H1 (cell line): ENCODE results near the gene RBP5. TPM values are rescaled to one million over a fixed set of nuclear protein-coding genes. Genes with fewer than 3 reads are reported as not detected.
A peak's percentile ranks its signal among the peaks of the same experiment; 100 is the strongest.

Experiments
- CTCF ChIA-PET: fragments of 300-600 bp; sonication (Branson Sonifier 250); formaldehyde crosslinking; loops from one replicate; lab custom pipeline; 2021; ENCODE audit not compliant: partially characterized antibody; lab: Charles Lee
- POLR2A ChIA-PET: fragments of 300-600 bp; sonication (Branson Sonifier 250); formaldehyde crosslinking; loops from one replicate; lab custom pipeline; 2021; ENCODE audit warnings: inconsistent platforms; ENCODE audit not compliant: partially characterized antibody; lab: Charles Lee
- DNase-seq, 2 experiments: peaks; one replicate each; pipeline versions ENCODE4 v3.0.0 to v3.0.0-alpha.2; 2010 to 2022; ENCODE audit warnings: low spot score in 2 of 2, low read depth in 1 of 2, mixed read lengths in 1 of 2
- FAIRE-seq: peaks from 2 replicates; lab custom pipeline; 2011; peaks lifted over from hg19 to GRCh38; lab: Jason Lieb, UNC
- H2AFZ ChIP-seq: 2 replicates; pipeline ENCODE4 v1.8.1; 2012; ENCODE audit warnings: low read length, inconsistent platforms
- H2AK5ac ChIP-seq: 2 replicates; pipeline ENCODE4 v1.6.1; 2013; ENCODE audit warnings: low read depth, low read length
- H2BK120ac ChIP-seq: replicated peaks from 2 replicates; pipeline ENCODE3; 2013; ENCODE audit warnings: low read depth, low read length, inconsistent platforms
- H2BK12ac ChIP-seq: 2 replicates; pipeline ENCODE4 v1.6.1; 2013; ENCODE audit warnings: low read depth, low read length
- H2BK15ac ChIP-seq: 2 replicates; pipeline ENCODE4 v1.6.1; 2013; ENCODE audit warnings: low read length
- H2BK20ac ChIP-seq: 2 replicates; pipeline ENCODE4 v1.6.1; 2013; ENCODE audit warnings: low read length
- H2BK5ac ChIP-seq: 2 replicates; pipeline ENCODE4 v1.6.1; 2013; ENCODE audit warnings: low read depth, low read length
- H3K14ac ChIP-seq: 2 replicates; pipeline ENCODE4 v1.6.1; 2013; ENCODE audit warnings: inconsistent platforms; ENCODE audit not compliant: insufficient read length
- H3K18ac ChIP-seq: 2 replicates; pipeline ENCODE4 v1.6.1; 2013; ENCODE audit warnings: low read length; ENCODE audit errors: extremely low read depth
- H3K23ac ChIP-seq: 2 replicates; pipeline ENCODE4 v1.6.1; 2013; ENCODE audit warnings: inconsistent platforms; ENCODE audit not compliant: insufficient read length
- H3K23me2 ChIP-seq: 2 replicates; pipeline ENCODE4 v1.6.1; 2013; ENCODE audit warnings: low read depth, low read length
- H3K27ac ChIP-seq: 2 replicates; pipeline ENCODE4 v1.6.1; 2011; ENCODE audit warnings: low read depth, low read length, inconsistent platforms
- H3K27me3 ChIP-seq, 4 experiments: replicated peaks in 1 of 4; 1 replicate in 1 of 4; 2 replicates in 3 of 4; pipeline versions ENCODE4 v1.6.1 to v1.8.1; 2011 to 2013; ENCODE audit warnings: low read length in 3 of 4, mild to moderate bottlenecking in 3 of 4, inconsistent platforms in 2 of 4, mixed read lengths in 2 of 4, moderate library complexity in 1 of 4; ENCODE audit not compliant: control insufficient read depth in 3 of 4, insufficient read depth in 3 of 4; ENCODE audit errors: extremely low read depth in 1 of 4
- H3K36me3 ChIP-seq, 4 experiments: 2 replicates each; pipeline versions ENCODE4 v1.6.1 to v1.8.1; 2011 to 2013; ENCODE audit warnings: mild to moderate bottlenecking in 4 of 4, low read length in 3 of 4, moderate library complexity in 2 of 4, control low read depth in 1 of 4, inconsistent platforms in 1 of 4; ENCODE audit not compliant: insufficient read depth in 4 of 4, control insufficient read depth in 2 of 4
- H3K4ac ChIP-seq: replicated peaks from 2 replicates; pipeline ENCODE3; 2013; ENCODE audit warnings: low read length, low read depth, mixed read lengths, inconsistent platforms; ENCODE audit not compliant: insufficient read length
- H3K4me1 ChIP-seq, 4 experiments: replicated peaks in 1 of 4; 1 replicate in 1 of 4; 2 replicates in 3 of 4; pipeline versions ENCODE4 v1.6.1 to v1.8.1; 2011 to 2013; ENCODE audit warnings: low read length in 3 of 4, inconsistent platforms in 2 of 4, mixed read lengths in 1 of 4; ENCODE audit not compliant: insufficient read depth in 4 of 4, control insufficient read depth in 3 of 4
- H3K4me2 ChIP-seq, 2 experiments: 2 replicates each; pipeline versions ENCODE4 v1.6.1 to v1.8.1; 2011 to 2013; ENCODE audit warnings: low read depth in 2 of 2, low read length in 2 of 2, control low read depth in 1 of 2, inconsistent platforms in 1 of 2, mild to moderate bottlenecking in 1 of 2; ENCODE audit not compliant: insufficient read depth in 1 of 2
- H3K4me3 ChIP-seq, 4 experiments: fragments of 200-600, 300-600 bp in 1 of 4; sonication (generic), shearing (Covaris generic), sonication (Bioruptor Twin) in 1 of 4; 2 replicates each; pipeline versions ENCODE4 v1.5.1 to v1.8.1; 2011 to 2016; ENCODE audit warnings: low read length in 4 of 4, low read depth in 3 of 4, control low read depth in 2 of 4, inconsistent platforms in 2 of 4, mild to moderate bottlenecking in 2 of 4, mixed read lengths in 1 of 4, moderate library complexity in 1 of 4; ENCODE audit not compliant: insufficient read depth in 2 of 4; ENCODE audit errors: extremely low read depth in 1 of 4
- H3K56ac ChIP-seq: replicated peaks from 2 replicates; pipeline ENCODE3; 2013; ENCODE audit warnings: low read depth, mild to moderate bottlenecking, mixed read lengths, low read length, inconsistent platforms; ENCODE audit not compliant: insufficient read length
- H3K79me1 ChIP-seq: 2 replicates; pipeline ENCODE4 v1.6.1; 2013; ENCODE audit warnings: low read depth, low read length, control low read depth
- H3K79me2 ChIP-seq, 2 experiments: 2 replicates each; pipeline versions ENCODE4 v1.6.1 to v1.8.1; 2012 to 2013; ENCODE audit warnings: low read length in 2 of 2, mild to moderate bottlenecking in 2 of 2, inconsistent platforms in 1 of 2; ENCODE audit not compliant: insufficient read depth in 2 of 2, control insufficient read depth in 1 of 2
- H3K9ac ChIP-seq, 4 experiments: replicated peaks in 1 of 4; 1 replicate in 1 of 4; 2 replicates in 3 of 4; pipeline versions ENCODE4 v1.6.1 to v1.8.1; 2011 to 2013; ENCODE audit warnings: low read depth in 3 of 4, low read length in 3 of 4, control low read depth in 2 of 4, mild to moderate bottlenecking in 2 of 4, moderate library complexity in 2 of 4, inconsistent platforms in 1 of 4; ENCODE audit errors: extremely low read depth in 1 of 4
- H3K9me3 ChIP-seq, 2 experiments: 2 replicates each; pipeline versions ENCODE4 v1.6.1 to v1.8.1; 2012 to 2013; ENCODE audit warnings: mild to moderate bottlenecking in 2 of 2, moderate library complexity in 2 of 2, control low read depth in 1 of 2, inconsistent platforms in 1 of 2, low read depth in 1 of 2, low read length in 1 of 2, mixed read lengths in 1 of 2; ENCODE audit not compliant: insufficient read depth in 2 of 2
- H4K20me1 ChIP-seq, 2 experiments: replicated peaks in 1 of 2; 2 replicates each; pipeline versions ENCODE3 to v1.8.1; 2011 to 2013; ENCODE audit warnings: inconsistent platforms in 2 of 2, low read length in 2 of 2, mild to moderate bottlenecking in 1 of 2; ENCODE audit not compliant: insufficient read depth in 2 of 2, control insufficient read depth in 1 of 2
- H4K5ac ChIP-seq: 2 replicates; pipeline ENCODE4 v1.6.1; 2013; ENCODE audit warnings: low read length, low read depth, mixed read lengths, inconsistent platforms; ENCODE audit not compliant: insufficient read length
- H4K8ac ChIP-seq: 2 replicates; pipeline ENCODE4 v1.8.0; 2013; ENCODE audit warnings: mild to moderate bottlenecking, moderate library complexity, low read length, inconsistent platforms; ENCODE audit not compliant: insufficient read depth; ENCODE audit errors: extremely low read depth
- H4K91ac ChIP-seq: replicated peaks from 2 replicates; pipeline ENCODE3; 2013; ENCODE audit warnings: low read length, mixed read lengths, inconsistent platforms; ENCODE audit not compliant: insufficient read length
- BRCA1 ChIP-seq: IDR thresholded peaks from 2 replicates; pipeline ENCODE4 v1.6.1; 2012; ENCODE audit warnings: low read depth, low read length, improper control_type of control experiment
- CREB1 ChIP-seq: IDR thresholded peaks from 2 replicates; pipeline ENCODE4 v1.6.1; 2012; ENCODE audit warnings: inconsistent platforms
- CTBP2 ChIP-seq: IDR thresholded peaks from 2 replicates; pipeline ENCODE4 v1.7.0; 2011; ENCODE audit warnings: borderline replicate concordance, mild to moderate bottlenecking, moderate library complexity, mixed read lengths, low read length; ENCODE audit not compliant: insufficient read depth, insufficient read length
- EZH2 ChIP-seq: fragments of 200-600 bp; sonication (generic); IDR thresholded peaks from 2 replicates; pipeline ENCODE4 v1.7.1; 2012; ENCODE audit warnings: low read depth, mild to moderate bottlenecking, moderate library complexity, low read length, inconsistent platforms; ENCODE audit not compliant: severe bottlenecking
- PHF8 ChIP-seq: fragments of 200-600 bp; sonication (generic); conservative IDR thresholded peaks from 2 replicates; pipeline ENCODE4 v1.7.1; 2012; ENCODE audit warnings: low read depth, mild to moderate bottlenecking, inconsistent platforms, low read length, moderate library complexity
- POLR2A ChIP-seq, 2 experiments: IDR thresholded peaks; 1 replicate in 1 of 2; 2 replicates in 1 of 2; pipeline ENCODE4 v1.6.1; 2011; ENCODE audit warnings: low read depth in 2 of 2, low read length in 2 of 2, mild to moderate bottlenecking in 2 of 2; ENCODE audit errors: control extremely low read depth in 1 of 2
- RBBP5 ChIP-seq: IDR thresholded peaks from 2 replicates; pipeline ENCODE4 v1.7.1; 2012; ENCODE audit warnings: low read depth, mild to moderate bottlenecking, inconsistent platforms, low read length, moderate library complexity, borderline replicate concordance
- SAP30 ChIP-seq: fragments of 300-600 bp; sonication (generic); IDR thresholded peaks from 2 replicates; pipeline ENCODE4 v1.7.1; 2012; ENCODE audit warnings: low read length, moderate library complexity, mild to moderate bottlenecking, inconsistent platforms; ENCODE audit not compliant: insufficient read depth, insufficient replicate concordance
- SIN3A ChIP-seq, 2 experiments: IDR thresholded peaks in 1 of 2; conservative IDR thresholded peaks in 1 of 2; 2 replicates each; pipeline ENCODE4 v1.6.1; 2011 to 2012; ENCODE audit warnings: low read length in 2 of 2, improper control_type of control experiment in 1 of 2, low read depth in 1 of 2, mild to moderate bottlenecking in 1 of 2
- TAF1 ChIP-seq: IDR thresholded peaks from 2 replicates; pipeline ENCODE4 v1.6.1; 2011; ENCODE audit warnings: mild to moderate bottlenecking, low read depth, low read length
- TEAD4 ChIP-seq: IDR thresholded peaks from 2 replicates; pipeline ENCODE4 v1.6.1; 2012; ENCODE audit warnings: low read depth, low read length, inconsistent platforms, mixed read lengths
- WGBS, 2 experiments: shearing (Covaris generic) in 1 of 2; methylation state at CpG; one replicate each; pipeline versions ENCODE4 v1.1.6 to v1.1.7; 2013 to 2015; ENCODE audit warnings: low lambda C conversion rate in 2 of 2, mixed read lengths in 2 of 2, inconsistent platforms in 1 of 2, low coverage in 1 of 2, missing lambda C conversion rate in 1 of 2; ENCODE audit not compliant: insufficient replicate concordance in 2 of 2, insufficient coverage in 1 of 2, insufficient read length in 1 of 2; ENCODE audit errors: extremely low coverage in 1 of 2, missing lambda C conversion rate in 1 of 2; 5-methylcytosine and 5-hydroxymethylcytosine counted together
- polyA plus RNA-seq, 7 experiments: library from polyadenylated mRNA; depleted of rRNA in 3 of 7; stranded (reverse) in 5 of 7; unstranded in 2 of 7; fragments of >200 nt in 5 of 7; fragments of 200-250 nt in 2 of 7; gene quantifications; 1 replicate in 5 of 7; 2 replicates in 1 of 7; 4 replicates in 1 of 7; pipeline versions ENCODE4 v1.2.1 to v1.2.3, GENCODE V29; 2011 to 2013; ENCODE audit warnings: missing spikeins in 2 of 7, mixed read lengths in 2 of 7
- total RNA-seq: library from RNA; stranded (reverse); fragmentation: NEBNext Ultra II Directional; extraction: Animal tissue kit (Norgen Biotek cat#: 25700); gene quantifications from 2 replicates; pipeline ENCODE4 v1.2.1, GENCODE V29; 2021
- TF ChIP-seq, protein P1 (sequence below): IDR thresholded peaks from 2 replicates; pipeline ENCODE4 v1.6.1; 2012; ENCODE audit warnings: low read length, inconsistent platforms

The RBP5 gene
- total and polyA plus RNA-seq, 2 of the 8 experiments (the other 6 are each of a cell fraction or from before 2014, with no cell fraction given), result 1.2 to 1.9 TPM

DNA sequence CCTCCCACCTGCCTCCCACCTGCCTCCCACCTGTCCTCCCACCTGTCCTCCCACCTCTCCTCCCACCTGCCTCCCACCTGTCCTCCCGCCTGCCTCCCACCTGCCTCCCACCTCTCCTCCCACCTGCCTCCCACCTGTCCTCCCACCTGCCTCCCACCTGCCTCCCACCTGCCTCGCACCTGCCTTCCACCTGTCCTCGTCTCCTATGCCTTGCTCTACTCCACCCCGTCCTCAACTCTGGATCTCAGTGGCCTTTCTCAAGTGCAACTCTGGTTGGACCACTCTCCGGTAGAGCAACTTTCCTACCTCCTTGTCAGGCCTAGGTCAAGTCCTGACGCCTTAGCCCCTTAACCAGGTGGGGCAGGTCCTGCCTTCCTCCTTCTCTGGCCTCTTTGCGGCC is 31.5 kb upstream of the RBP5 start:
- Histone ChIP-seq H3K79me2 (no peaks in the 10 kb centered on the region), H3K9me3 (peaks cover 6 to 10% of the 10 kb centered on the region in 2 experiments; a peak in 3 of 4 replicates), H2BK5ac (no peak overlapping the region), H3K23ac (no peak overlapping the region), H3K4me2 (no peak overlapping the region), H3K14ac (no peak overlapping the region), H4K8ac (no peak overlapping the region), H2AK5ac (no peak overlapping the region), H4K5ac (no peak overlapping the region), H3K36me3 (no peaks in the 10 kb centered on the region; a peak in 2 of 8 replicates), H3K4me1 (no peaks in the 10 kb centered on the region), H4K91ac (no peak overlapping the region), H2AFZ (no peak overlapping the region), H3K18ac (no peak overlapping the region), H3K27me3 (no peaks in the 10 kb centered on the region; a peak in 2 of 7 replicates), H3K27ac (no peak overlapping the region), H4K20me1 (no peaks in the 10 kb centered on the region), H3K23me2 (no peaks in the 10 kb centered on the region; the same call in 1 of the 2 replicates), H2BK12ac (no peak overlapping the region), H3K79me1 (no peaks in the 10 kb centered on the region; the same call in 1 of the 2 replicates), H2BK15ac (0 out of 2 replicates have a peak overlapping the region, but pooled peaks have one; percentile 61), H2BK120ac (no peak overlapping the region), H3K56ac (no peak overlapping the region), H3K9ac (no peak overlapping the region), H3K4me3 (no peak overlapping the region), H2BK20ac (no peak overlapping the region), H3K4ac (no peak overlapping the region)
- CTCF ChIA-PET, result interaction anchor here (1.0 to 6.1 kb wide), 3 partner anchors 14 to 20 kb away, joined by 3 to 71 read pairs (median 29); no protein-coding TSS in a partner anchor
- POLR2A ChIA-PET, result no interaction called here
- WGBS, 2 experiments, result 80% methylated on average over 5 of the region's 7 CpGs; no CpG with 5 or more reads in 1 of the 2 experiments
- no peak for FAIRE-seq
- no peak for DNase-seq
- TF ChIP-seq RBBP5 (no peak), CTBP2 (no peak), EZH2 (no peak), BRCA1 (no peak), PHF8 (no peak), TEAD4 (no peak), TAF1 (no peak), CREB1 (no peak), SIN3A (conservative IDR thresholded peaks at IDR 0.05 in 1 of 2, IDR thresholded peaks at IDR 0.05 in 1 of 2; ENCODE audit: low read depth in 1 of 2, low read length in 2 of 2) (no peak), SAP30 (no peak), POLR2A (IDR thresholded peaks at IDR 0.05; ENCODE audit: control extremely low read depth in 1 of 2, low read depth in 2 of 2, low read length in 2 of 2) (no peak)
- TF ChIP-seq, protein P1, sequence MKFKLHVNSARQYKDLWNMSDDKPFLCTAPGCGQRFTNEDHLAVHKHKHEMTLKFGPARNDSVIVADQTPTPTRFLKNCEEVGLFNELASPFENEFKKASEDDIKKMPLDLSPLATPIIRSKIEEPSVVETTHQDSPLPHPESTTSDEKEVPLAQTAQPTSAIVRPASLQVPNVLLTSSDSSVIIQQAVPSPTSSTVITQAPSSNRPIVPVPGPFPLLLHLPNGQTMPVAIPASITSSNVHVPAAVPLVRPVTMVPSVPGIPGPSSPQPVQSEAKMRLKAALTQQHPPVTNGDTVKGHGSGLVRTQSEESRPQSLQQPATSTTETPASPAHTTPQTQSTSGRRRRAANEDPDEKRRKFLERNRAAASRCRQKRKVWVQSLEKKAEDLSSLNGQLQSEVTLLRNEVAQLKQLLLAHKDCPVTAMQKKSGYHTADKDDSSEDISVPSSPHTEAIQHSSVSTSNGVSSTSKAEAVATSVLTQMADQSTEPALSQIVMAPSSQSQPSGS, result no peak
